GM21717 (cell line): Measurements from ENCODE around the gene LAMP2.

Experiments
- ATAC-seq: cut with Tn5 transposase; IDR thresholded peaks from one replicate; pipeline ENCODE4 v1.9.1; 2021; ENCODE audit warnings: mild to moderate bottlenecking, moderate library complexity; ENCODE audit not compliant: unreplicated experiment

The LAMP2 gene

GRCh38 chrX:120457766-120458180 lies 11.3 kb downstream of the LAMP2 start:
- ATAC-seq, result peak; percentile 91

- no peak for ATAC-seq
These were observed 12.1 kb downstream of the LAMP2 start for GRCh38 chrX:120456973-120457372.

- no peak for ATAC-seq
These were observed 15.1 kb downstream of the LAMP2 start for GRCh38 chrX:120453985-120454384.

- no peak for ATAC-seq
These were observed 17.0 kb downstream of the LAMP2 start for GRCh38 chrX:120452131-120452530.

GRCh38 chrX:120450163-120450562 lies 18.9 kb downstream of the LAMP2 start:
- ATAC-seq, result no peak

- no peak for ATAC-seq
These were observed 22.6 kb downstream of the LAMP2 start for GRCh38 chrX:120446498-120446897.

- no peak for ATAC-seq
These were observed 29.2 kb downstream of the LAMP2 start for GRCh38 chrX:120439921-120440320.

GRCh38 chrX:120429776-120430540 lies 39.1 kb downstream of the LAMP2 start:
- no peak for ATAC-seq

GRCh38 chrX:120428309-120428708 lies 40.8 kb downstream of the LAMP2 start:
- no peak for ATAC-seq

GRCh38 chrX:120426599-120426998 lies 42.5 kb downstream of the LAMP2 start:
- no peak for ATAC-seq

- no peak for ATAC-seq
These were observed 49.6 kb downstream of the LAMP2 start for GRCh38 chrX:120419463-120419862.

- ATAC-seq, result no peak
These were observed 60.9 kb downstream of the LAMP2 start for GRCh38 chrX:120408168-120408567.

- ATAC-seq, result no peak
These were observed 62.5 kb downstream of the LAMP2 start for GRCh38 chrX:120406638-120407037.

- ATAC-seq, result no peak
These were observed 66.7 kb downstream of the LAMP2 start for GRCh38 chrX:120402369-120402768.

GRCh38 chrX:120401301-120401700 lies 67.8 kb downstream of the LAMP2 start:
- no peak for ATAC-seq

GRCh38 chrX:120380699-120381098 lies 88.4 kb downstream of the LAMP2 start:
- ATAC-seq, result no peak

- ATAC-seq, result no peak
These were observed 89.0 kb downstream of the LAMP2 start for GRCh38 chrX:120379937-120380681.

GRCh38 chrX:120378570-120378969 lies 90.5 kb downstream of the LAMP2 start:
- no peak for ATAC-seq
